Keratinocyte (primary cell): Measurements from ENCODE around the gene MEIS2. TPM values are rescaled to one million over a fixed set of nuclear protein-coding genes. Genes with fewer than 3 reads are reported as not detected.

Experiments used
- DNase-seq: peaks from one replicate; pipeline ENCODE4 v3.0.0-alpha.2; 2011; ENCODE audit warnings: low read depth, missing footprints, low spot score
- FAIRE-seq: peaks from 2 replicates; lab custom pipeline; 2011; peaks lifted over from hg19 to GRCh38; lab: Jason Lieb, UNC
- H2AFZ ChIP-seq: 2 replicates; pipeline ENCODE4 v1.6.0; 2012; ENCODE audit warnings: low read length, control low read depth, inconsistent platforms; ENCODE audit not compliant: control insufficient read depth
- H3K27ac ChIP-seq: 2 replicates; pipeline ENCODE4 v1.5.1; 2011; ENCODE audit warnings: low read length; ENCODE audit not compliant: control insufficient read depth, insufficient read depth
- H3K27me3 ChIP-seq: 3 replicates; pipeline ENCODE4 v1.6.0; 2011; ENCODE audit warnings: low read length; ENCODE audit not compliant: control insufficient read depth, insufficient read depth; ENCODE audit errors: extremely low read depth
- H3K36me3 ChIP-seq, 2 experiments: 2 replicates in 1 of 2; 3 replicates in 1 of 2; pipeline ENCODE4 v1.5.1; 2011; ENCODE audit warnings: low read length in 2 of 2, mild to moderate bottlenecking in 1 of 2; ENCODE audit not compliant: control insufficient read depth in 2 of 2, insufficient read depth in 2 of 2; ENCODE audit errors: extremely low read depth in 1 of 2
- H3K4me1 ChIP-seq: 3 replicates; pipeline ENCODE4 v1.5.1; 2011; ENCODE audit warnings: low read length; ENCODE audit not compliant: control insufficient read depth, insufficient read depth; ENCODE audit errors: extremely low read depth
- H3K4me2 ChIP-seq: 3 replicates; pipeline ENCODE4 v1.6.0; 2011; ENCODE audit warnings: low read depth, low read length; ENCODE audit not compliant: control insufficient read depth, insufficient read depth; ENCODE audit errors: extremely low read depth
- H3K4me3 ChIP-seq, 3 experiments: fragments of 200-600 bp in 1 of 3; sonication (generic) in 1 of 3; 2 replicates in 2 of 3; 3 replicates in 1 of 3; pipeline ENCODE4 v1.5.1; 2011 to 2016; ENCODE audit warnings: low read length in 3 of 3, mild to moderate bottlenecking in 3 of 3, control low read depth in 2 of 3, inconsistent platforms in 1 of 3, low read depth in 1 of 3, mixed read lengths in 1 of 3, mixed run types in 1 of 3, moderate library complexity in 1 of 3; ENCODE audit not compliant: control insufficient read depth in 2 of 3, insufficient read depth in 2 of 3; ENCODE audit errors: extremely low read depth in 1 of 3
- H3K79me2 ChIP-seq: 2 replicates; pipeline ENCODE4 v1.6.0; 2012; ENCODE audit warnings: low read length; ENCODE audit not compliant: control insufficient read depth, insufficient read depth
- H3K9ac ChIP-seq: 3 replicates; pipeline ENCODE4 v1.6.0; 2011; ENCODE audit warnings: low read length; ENCODE audit not compliant: control insufficient read depth, insufficient read depth; ENCODE audit errors: extremely low read depth
- H3K9me1 ChIP-seq: 3 replicates; pipeline ENCODE4 v1.6.0; 2011; ENCODE audit warnings: low read length; ENCODE audit not compliant: control insufficient read depth, insufficient read depth; ENCODE audit errors: extremely low read depth
- H3K9me3 ChIP-seq: 2 replicates; pipeline ENCODE4 v1.5.1; 2012; ENCODE audit warnings: low read depth, low read length; ENCODE audit not compliant: control insufficient read depth
- H4K20me1 ChIP-seq: 3 replicates; pipeline ENCODE4 v1.6.0; 2011; ENCODE audit warnings: low read length; ENCODE audit not compliant: control insufficient read depth, insufficient read depth; ENCODE audit errors: extremely low read depth
- CTCF ChIP-seq, 3 experiments: IDR thresholded peaks in 1 of 3; conservative IDR thresholded peaks in 1 of 3; optimal IDR thresholded peaks in 1 of 3; 2 replicates in 2 of 3; 3 replicates in 1 of 3; pipeline versions ENCODE3 to v1.5.1; 2011; ENCODE audit warnings: low read length in 3 of 3, mild to moderate bottlenecking in 3 of 3, moderate library complexity in 2 of 3, control low read depth in 1 of 3, inconsistent platforms in 1 of 3; ENCODE audit not compliant: insufficient read depth in 2 of 3; ENCODE audit errors: extremely low read depth in 1 of 3
- EZH2 ChIP-seq: IDR thresholded peaks from one replicate; pipeline ENCODE4 v1.6.1; 2012; ENCODE audit warnings: inconsistent platforms, mild to moderate bottlenecking, low read length, moderate library complexity
- dilution Hi-C: fragments of 300-500 bp; cut with MboI; formaldehyde crosslinking; loops from one replicate; pipeline ENCODE4 v1.7.0; 2020; ENCODE audit warnings: low sequenced_read_pairs; ENCODE audit not compliant: extremely low pct_ligation_motif_present
- polyA plus RNA-seq, 5 experiments: library from polyadenylated mRNA; depleted of rRNA in 3 of 5; stranded (reverse) in 3 of 5; stranded (forward) in 1 of 5; unstranded in 1 of 5; fragments of >200 nt; gene quantifications; 1 replicate in 1 of 5; 2 replicates in 3 of 5; 3 replicates in 1 of 5; pipeline versions ENCODE4 v1.2.1 to v1.2.3, GENCODE V29; 2011 to 2012; ENCODE audit warnings: missing spikeins in 2 of 5, low read depth in 1 of 5, low replicate concordance in 1 of 5

MEIS2 gene
- polyA plus RNA-seq, 1 donor (not counting 4 experiments of a cell fraction or from before 2014, with no cell fraction given): 11.4 TPM

DNA sequence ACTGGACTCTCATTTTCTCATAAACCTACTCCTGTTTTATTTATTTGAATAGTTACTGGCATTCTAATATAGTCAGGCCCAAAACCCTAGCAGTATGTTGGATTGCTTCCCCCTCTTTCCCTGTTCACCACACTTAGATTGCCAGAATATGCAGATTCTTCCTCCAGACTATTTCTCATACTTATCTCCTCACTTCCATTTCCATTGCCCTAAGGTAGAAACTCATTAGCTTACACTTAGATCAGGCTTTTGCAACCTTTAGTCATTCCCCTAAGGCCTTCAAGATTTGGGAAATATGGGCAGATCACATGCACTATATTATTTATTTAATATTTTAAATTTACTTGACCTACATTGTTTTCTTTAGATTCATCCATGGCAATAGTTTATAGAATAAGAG is 98.9 kb downstream of the MEIS2 start:
- Histone ChIP-seq H3K4me2 (no peak overlapping the region), H3K27me3 (no peaks in the 10 kb centered on the region), H3K9me3 (no peaks in the 10 kb centered on the region), H3K79me2 (no peaks in the 10 kb centered on the region), H3K9me1 (no peaks in the 10 kb centered on the region), H3K27ac (no peak overlapping the region), H3K4me3 (no peak overlapping the region), H4K20me1 (no peaks in the 10 kb centered on the region), H3K36me3 (no peaks in the 10 kb centered on the region), H2AFZ (no peak overlapping the region), H3K4me1 (no peaks in the 10 kb centered on the region), H3K9ac (no peak overlapping the region)
- TF ChIP-seq CTCF (optimal IDR thresholded peaks at IDR 0.05 in 1 of 3, IDR thresholded peaks at IDR 0.05 in 1 of 3, conservative IDR thresholded peaks at IDR 0.05 in 1 of 3; ENCODE audit: extremely low read depth in 1 of 3, insufficient read depth in 2 of 3, low read length in 3 of 3) (no peak), EZH2 (no peak)
- FAIRE-seq (no peak), DNase-seq (no peak)
- dilution Hi-C loops: no loop called here

DNA sequence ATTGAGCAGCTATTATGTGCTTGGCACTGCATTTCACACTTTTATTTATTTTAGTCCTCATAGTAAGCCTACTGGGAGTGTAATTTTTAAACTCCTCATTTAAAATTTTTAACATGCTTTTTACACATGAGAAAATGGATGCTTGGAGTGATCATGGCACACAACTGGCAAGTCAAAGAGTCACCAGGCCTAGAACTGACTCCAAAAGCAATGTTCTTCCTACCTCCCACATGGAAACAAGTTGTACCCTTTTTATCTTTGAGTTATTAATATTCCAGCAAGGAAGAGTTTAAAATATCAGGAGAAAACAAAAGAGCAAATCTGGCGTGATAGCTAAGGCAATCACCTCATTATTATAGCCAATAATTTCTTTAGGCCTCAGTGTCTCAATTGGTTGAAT is 100.6 kb downstream of the MEIS2 start:
- no peak for DNase-seq
- no peak for FAIRE-seq
- H4K20me1 ChIP-seq: no peaks in the 10 kb centered on the region

More for the DNA sequence above, 100.6 kb downstream of the MEIS2 start:
- H3K9me3 ChIP-seq: no peaks in the 10 kb centered on the region
- no peaks in the 10 kb centered on the region for H3K36me3 ChIP-seq
- no peaks in the 10 kb centered on the region for H3K9me1 ChIP-seq
- H3K4me2 ChIP-seq: no peak overlapping the region
- no peak overlapping the region for H3K9ac ChIP-seq
- H3K27me3 ChIP-seq: no peaks in the 10 kb centered on the region
- H3K27ac ChIP-seq: no peak overlapping the region
- H2AFZ ChIP-seq: no peak overlapping the region
- H3K4me3 ChIP-seq: no peak overlapping the region
- no peak for TF ChIP-seq EZH2
- no peak for TF ChIP-seq CTCF (optimal IDR thresholded peaks at IDR 0.05 in 1 of 3, IDR thresholded peaks at IDR 0.05 in 1 of 3, conservative IDR thresholded peaks at IDR 0.05 in 1 of 3; ENCODE audit: extremely low read depth in 1 of 3, insufficient read depth in 2 of 3, low read length in 3 of 3)
- dilution Hi-C loops: no loop called here
- no peaks in the 10 kb centered on the region for H3K4me1 ChIP-seq
- H3K79me2 ChIP-seq: no peaks in the 10 kb centered on the region
